Renal cortical epithelial cell (primary cell): ENCODE data around the gene OLFML2A. TPM values are rescaled to one million over a fixed set of nuclear protein-coding genes. Genes with fewer than 3 reads are reported as not detected.
"Not testable (repeated sequence)": the region's sequence is repeated elsewhere in the genome, so short reads cannot be mapped to it uniquely, and the experiment has no call there.

Experiments
- DNase-seq: peaks from one replicate; pipeline ENCODE4 v3.0.0-alpha.2; 2011; ENCODE audit warnings: low read depth
- total RNA-seq: library from RNA; depleted of rRNA; stranded (reverse); fragments of >200 nt; gene quantifications from 2 replicates; pipeline ENCODE4 v1.2.3, GENCODE V29; 2014

Gene OLFML2A
- 2.1 and 6.6 TPM in 2 replicates for total RNA-seq

- DNase-seq, result no peak
Observed at GRCh38 chr9:124776954-124777648, at the start of gene OLFML2A. TSS of gene OLFML2A (plus strand) at chr9:124777133. CDS start at chr9:124777271, 138 bp downstream.

- no peak for DNase-seq
Observed at GRCh38 chr9:124730772-124731171, 46.2 kb upstream of the OLFML2A start.

- DNase-seq, result peak; percentile 66
Observed at GRCh38 chr9:124733964-124734740, 42.8 kb upstream of the OLFML2A start.

GRCh38 chr9:124734741-124735083 is 42.2 kb upstream of the OLFML2A start:
- not testable (repeated sequence) for DNase-seq

GRCh38 chr9:124735121-124735520 is 41.8 kb upstream of the OLFML2A start:
- peak; percentile 88 for DNase-seq

GRCh38 chr9:124738075-124738474 is 38.9 kb upstream of the OLFML2A start:
- DNase-seq, result not testable (repeated sequence)

GRCh38 chr9:124739360-124739759 is 37.6 kb upstream of the OLFML2A start:
- DNase-seq, result no peak

- DNase-seq, result no peak
Observed at GRCh38 chr9:124741149-124741548, 35.8 kb upstream of the OLFML2A start.

GRCh38 chr9:124741662-124742061 is 35.3 kb upstream of the OLFML2A start:
- no peak for DNase-seq

GRCh38 chr9:124742940-124743339 is 34.0 kb upstream of the OLFML2A start:
- no peak for DNase-seq

- DNase-seq, result peak; percentile 66
Observed at GRCh38 chr9:124743686-124744348, 33.1 kb upstream of the OLFML2A start.

GRCh38 chr9:124747065-124747464 is 29.9 kb upstream of the OLFML2A start:
- no peak for DNase-seq

GRCh38 chr9:124749284-124749683 is 27.6 kb upstream of the OLFML2A start:
- DNase-seq, result no peak

GRCh38 chr9:124749781-124750180 is 27.2 kb upstream of the OLFML2A start:
- no peak for DNase-seq

GRCh38 chr9:124752967-124753366 is 24.0 kb upstream of the OLFML2A start:
- DNase-seq, result peak; percentile 73

GRCh38 chr9:124754289-124754688 is 22.6 kb upstream of the OLFML2A start:
- DNase-seq, result no peak

- no peak for DNase-seq
Observed at GRCh38 chr9:124755061-124755460, 21.9 kb upstream of the OLFML2A start.

GRCh38 chr9:124756011-124756410 is 20.9 kb upstream of the OLFML2A start:
- DNase-seq, result no peak

- DNase-seq, result no peak
Observed at GRCh38 chr9:124757616-124758015, 19.3 kb upstream of the OLFML2A start.

- no peak for DNase-seq
Observed at GRCh38 chr9:124758061-124758460, 18.9 kb upstream of the OLFML2A start.

GRCh38 chr9:124758691-124759090 is 18.2 kb upstream of the OLFML2A start:
- no peak for DNase-seq

GRCh38 chr9:124759327-124759726 is 17.6 kb upstream of the OLFML2A start:
- no peak for DNase-seq

- no peak for DNase-seq
Observed at GRCh38 chr9:124760719-124761118, 16.2 kb upstream of the OLFML2A start.
